Measurements from ENCODE around the gene PTGER4. TPM values are rescaled to one million over a fixed set of nuclear protein-coding genes. Genes with fewer than 3 reads are reported as not detected.
"Not testable (repeated sequence)": the region's sequence is repeated elsewhere in the genome, so short reads cannot be mapped to it uniquely, and the experiment has no call there.

Gene PTGER4
- 22.5 and 27.6 TPM in 2 replicates for total RNA-seq (2014; rRNA removed; shearing (Covaris generic))

DNA sequence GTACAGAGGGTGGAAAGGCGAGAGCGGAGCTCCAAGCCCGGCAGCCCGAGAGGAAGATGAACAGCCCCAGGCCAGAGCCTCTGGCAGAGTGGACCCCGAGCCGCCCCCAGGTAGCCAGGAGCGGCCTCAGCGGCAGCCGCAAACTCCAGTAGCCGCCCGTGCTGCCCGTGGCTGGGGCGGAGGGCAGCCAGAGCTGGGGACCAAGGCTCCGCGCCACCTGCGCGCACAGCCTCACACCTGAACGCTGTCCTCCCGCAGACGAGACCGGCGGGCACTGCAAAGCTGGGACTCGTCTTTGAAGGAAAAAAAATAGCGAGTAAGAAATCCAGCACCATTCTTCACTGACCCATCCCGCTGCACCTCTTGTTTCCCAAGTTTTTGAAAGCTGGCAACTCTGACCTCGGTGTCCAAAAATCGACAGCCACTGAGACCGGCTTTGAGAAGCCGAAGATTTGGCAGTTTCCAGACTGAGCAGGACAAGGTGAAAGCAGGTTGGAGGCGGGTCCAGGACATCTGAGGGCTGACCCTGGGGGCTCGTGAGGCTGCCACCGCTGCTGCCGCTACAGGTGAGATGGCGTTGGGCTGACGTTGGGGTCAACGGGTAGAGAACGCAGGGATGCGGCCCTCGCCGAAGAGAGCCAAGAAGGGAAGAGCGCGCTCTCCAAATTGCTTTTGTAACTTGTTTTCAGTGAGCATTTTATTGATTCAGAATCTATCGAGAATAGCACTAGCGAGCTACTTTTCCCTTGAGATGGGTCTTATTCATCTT, at the start of gene PTGER4:
Gene PTGER4 (plus strand): TSS at position 3 of the 769 bp plus-strand sequence. CDS start 1,079 bp downstream, outside the sequence.
- Histone ChIP-seq H3K9me3 (replicated peaks) (0 out of 2 replicates have a peak, but pooled peaks cover 6% of the 10 kb centered on the region), H3K4me3 (peak within 1 kb of the TSS; percentile 74), H3K27me3 (replicated peaks) (no peaks in the 10 kb centered on the region), H3K36me3 (peaks cover 41% of the 10 kb centered on the region), H3K27ac (peak within 1 kb of the TSS; percentile 95), H3K4me1 (replicated peaks) (peaks cover 63% of the 10 kb centered on the region)
- peak; percentile 18 to 44 for DNase-seq (ENCODE audit: low read depth in 1 of 2, low spot score in 2 of 2)

DNA sequence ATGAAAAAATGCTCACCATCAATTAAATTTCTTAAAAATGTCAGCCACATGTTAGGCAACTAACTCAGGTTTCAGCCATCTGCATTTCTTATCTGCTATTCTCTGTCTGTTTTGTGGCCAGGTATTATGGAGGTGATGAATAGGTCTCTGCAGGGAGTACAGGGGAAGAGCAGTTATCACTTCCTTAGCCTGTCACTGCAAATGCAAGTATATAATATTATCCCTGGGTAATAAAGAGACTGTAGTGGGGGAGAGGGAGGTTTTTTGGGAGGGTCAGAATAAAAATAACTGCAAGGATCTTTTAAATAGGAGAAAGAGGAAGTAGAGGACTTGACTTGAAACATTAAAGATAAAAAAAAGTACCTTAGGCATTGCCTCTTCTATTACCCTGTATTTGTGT, 49.6 kb upstream of the PTGER4 start:
- Histone ChIP-seq H3K36me3 (no peaks in the 10 kb centered on the region), H3K4me3 (no peak overlapping the region), H3K9me3 (replicated peaks) (no peaks in the 10 kb centered on the region), H3K4me1 (replicated peaks) (no peaks in the 10 kb centered on the region), H3K27ac (no peak overlapping the region), H3K27me3 (replicated peaks) (no peaks in the 10 kb centered on the region)
- no peak for DNase-seq (ENCODE audit: low read depth in 1 of 2, low spot score in 2 of 2)

- H3K27ac ChIP-seq = no peak overlapping the region
- no peaks in the 10 kb centered on the region for H3K27me3 ChIP-seq (replicated peaks)
- no peaks in the 10 kb centered on the region for H3K9me3 ChIP-seq (replicated peaks)
- H3K4me3 ChIP-seq = no peak overlapping the region
- no peaks in the 10 kb centered on the region for H3K4me1 ChIP-seq (replicated peaks)
- no peaks in the 10 kb centered on the region for H3K36me3 ChIP-seq
- no peak for DNase-seq (ENCODE audit: low read depth in 1 of 2, low spot score in 2 of 2)
Measured at GRCh38 chr5:40631236-40631635, 48.5 kb upstream of the PTGER4 start.

- Histone ChIP-seq H3K36me3 (no peaks in the 10 kb centered on the region), H3K9me3 (replicated peaks) (no peaks in the 10 kb centered on the region), H3K27me3 (replicated peaks) (no peaks in the 10 kb centered on the region), H3K4me3 (no peak overlapping the region), H3K4me1 (replicated peaks) (no peaks in the 10 kb centered on the region), H3K27ac (no peak overlapping the region)
- no peak for DNase-seq (ENCODE audit: low read depth in 1 of 2, low spot score in 2 of 2)
Measured at GRCh38 chr5:40634154-40634553, 45.6 kb upstream of the PTGER4 start.

- Histone ChIP-seq H3K9me3 (replicated peaks) (no peaks in the 10 kb centered on the region), H3K27ac (no peak overlapping the region), H3K27me3 (replicated peaks) (no peaks in the 10 kb centered on the region), H3K4me3 (no peak overlapping the region), H3K4me1 (replicated peaks) (no peaks in the 10 kb centered on the region), H3K36me3 (no peaks in the 10 kb centered on the region)
- DNase-seq (ENCODE audit: low read depth in 1 of 2, low spot score in 2 of 2) = no peak
Measured at GRCh38 chr5:40634593-40634992, 45.1 kb upstream of the PTGER4 start.

GRCh38 chr5:40639531-40639930, 40.2 kb upstream of the PTGER4 start:
- not testable (repeated sequence) for H3K27me3 ChIP-seq (replicated peaks); H3K27ac ChIP-seq; H3K4me3 ChIP-seq; DNase-seq (ENCODE audit: low read depth in 1 of 2, low spot score in 2 of 2); H3K36me3 ChIP-seq; H3K9me3 ChIP-seq (replicated peaks); H3K4me1 ChIP-seq (replicated peaks)

- H3K4me3 ChIP-seq = no peak overlapping the region
- no peak overlapping the region for H3K27ac ChIP-seq
- no peaks in the 10 kb centered on the region for H3K36me3 ChIP-seq
- peaks cover 13% of the 10 kb centered on the region for H3K4me1 ChIP-seq (replicated peaks)
- no peak for DNase-seq (ENCODE audit: low read depth in 1 of 2, low spot score in 2 of 2)
- H3K27me3 ChIP-seq (replicated peaks) = no peaks in the 10 kb centered on the region
- H3K9me3 ChIP-seq (replicated peaks) = no peaks in the 10 kb centered on the region
Measured at GRCh38 chr5:40646266-40646665, 33.4 kb upstream of the PTGER4 start.

- H3K27me3 ChIP-seq (replicated peaks) = no peaks in the 10 kb centered on the region
- no peaks in the 10 kb centered on the region for H3K36me3 ChIP-seq
- no peak for DNase-seq (ENCODE audit: low read depth in 1 of 2, low spot score in 2 of 2)
- H3K9me3 ChIP-seq (replicated peaks) = no peaks in the 10 kb centered on the region
- H3K4me1 ChIP-seq (replicated peaks) = peaks cover 10% of the 10 kb centered on the region
- no peak overlapping the region for H3K4me3 ChIP-seq
- H3K27ac ChIP-seq = no peak overlapping the region
Measured at GRCh38 chr5:40648150-40648549, 31.6 kb upstream of the PTGER4 start.

GRCh38 chr5:40649463-40650030, 30.2 kb upstream of the PTGER4 start:
- no peak overlapping the region for H3K4me3 ChIP-seq
- no peaks in the 10 kb centered on the region for H3K27me3 ChIP-seq (replicated peaks)
- no peak overlapping the region for H3K27ac ChIP-seq
- H3K9me3 ChIP-seq (replicated peaks) = no peaks in the 10 kb centered on the region
- H3K4me1 ChIP-seq (replicated peaks) = peaks cover 17% of the 10 kb centered on the region
- H3K36me3 ChIP-seq = no peaks in the 10 kb centered on the region
- DNase-seq (ENCODE audit: low read depth in 1 of 2, low spot score in 2 of 2) = no peak

GRCh38 chr5:40651201-40651600, 28.5 kb upstream of the PTGER4 start:
- H3K4me1 ChIP-seq (replicated peaks) = peaks cover 32% of the 10 kb centered on the region
- no peaks in the 10 kb centered on the region for H3K9me3 ChIP-seq (replicated peaks)
- no peak for DNase-seq (ENCODE audit: low read depth in 1 of 2, low spot score in 2 of 2)
- H3K27ac ChIP-seq = no peak overlapping the region
- no peaks in the 10 kb centered on the region for H3K27me3 ChIP-seq (replicated peaks)
- no peaks in the 10 kb centered on the region for H3K36me3 ChIP-seq
- H3K4me3 ChIP-seq = no peak overlapping the region

DNA sequence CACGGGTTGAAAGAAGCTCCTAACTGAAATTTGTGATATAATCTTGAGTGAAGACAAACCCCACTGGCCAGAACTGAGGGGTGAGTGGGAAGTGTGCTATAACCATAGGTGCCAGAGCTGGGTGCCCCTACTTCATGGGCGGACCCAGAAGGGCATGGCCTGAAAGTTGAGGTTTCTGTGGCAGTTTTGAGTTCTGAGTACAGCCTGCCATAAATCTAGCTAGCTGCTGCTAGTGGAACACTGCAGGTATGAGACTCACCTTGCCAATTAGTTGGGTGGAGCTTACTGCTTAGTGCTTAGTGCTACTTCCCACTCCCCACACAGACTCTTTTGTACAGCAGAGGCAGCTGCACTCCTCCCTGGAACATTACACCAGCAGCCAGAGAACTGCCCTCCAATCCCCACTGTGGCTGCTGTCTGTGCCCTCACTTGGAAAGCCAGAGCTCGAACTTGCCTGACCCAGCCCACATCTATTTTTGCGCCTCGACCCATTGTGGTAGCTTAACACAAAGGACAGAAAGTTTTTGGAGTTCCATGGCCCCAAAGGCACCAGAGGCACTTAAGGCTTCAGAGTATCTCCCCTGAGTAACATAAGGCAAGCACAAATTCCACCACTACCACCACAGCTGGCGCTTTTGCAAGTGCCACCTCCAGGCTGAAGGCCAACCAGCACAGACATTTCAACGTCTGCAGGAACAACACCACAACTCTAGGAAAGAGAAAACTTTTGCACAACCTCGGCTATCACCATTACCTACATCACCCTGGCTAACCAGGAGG, 27.1 kb upstream of the PTGER4 start:
- no peak for DNase-seq (ENCODE audit: low read depth in 1 of 2, low spot score in 2 of 2)
- peaks cover 38% of the 10 kb centered on the region for H3K4me1 ChIP-seq (replicated peaks)

DNA sequence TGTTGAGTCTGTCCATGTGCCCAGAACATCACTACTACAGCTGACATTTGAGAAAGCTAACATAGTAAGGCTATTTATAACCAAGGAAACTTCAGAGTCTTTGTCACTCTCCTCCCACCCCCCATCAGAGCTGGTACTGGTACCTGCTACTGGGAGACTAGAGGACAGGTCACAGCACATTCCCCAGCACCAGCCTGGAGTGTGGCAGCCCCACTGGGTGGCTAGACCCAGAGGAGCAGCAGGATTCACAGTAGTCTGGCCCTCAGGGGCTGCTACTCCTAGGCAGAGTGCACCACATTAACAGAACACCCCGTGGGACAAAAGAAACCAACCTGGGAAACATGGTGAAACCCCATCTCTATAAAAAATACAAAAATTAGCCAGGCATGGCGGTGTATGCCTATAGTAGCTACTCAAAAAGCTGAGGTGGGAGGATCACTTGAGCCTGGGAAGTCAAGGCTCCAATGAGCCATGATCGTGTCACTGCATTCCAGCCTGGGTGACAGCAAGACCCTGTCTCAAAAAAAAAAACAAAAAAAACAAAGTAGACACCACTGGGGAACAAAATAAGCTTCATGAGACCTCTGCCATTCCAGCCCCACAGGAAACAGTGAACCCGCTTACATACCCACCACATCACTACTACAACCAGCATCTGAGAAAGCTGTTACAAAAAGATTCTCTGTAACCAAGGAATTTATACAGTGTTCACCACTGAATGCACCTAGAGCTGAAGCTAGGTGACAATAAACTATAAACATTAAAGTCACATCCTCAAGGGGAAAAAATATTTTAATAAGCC, 26.3 kb upstream of the PTGER4 start:
- H3K9me3 ChIP-seq (replicated peaks) = no peaks in the 10 kb centered on the region
- H3K27ac ChIP-seq = 0 out of 2 replicates have a peak overlapping the region, but pooled peaks have one; percentile 10
- DNase-seq (ENCODE audit: low read depth in 1 of 2, low spot score in 2 of 2) = no peak
- peaks cover 34% of the 10 kb centered on the region for H3K4me1 ChIP-seq (replicated peaks)
- no peaks in the 10 kb centered on the region for H3K27me3 ChIP-seq (replicated peaks)
- no peak overlapping the region for H3K4me3 ChIP-seq
- H3K36me3 ChIP-seq = no peaks in the 10 kb centered on the region

More for the DNA sequence above, 27.1 kb upstream of the PTGER4 start:
- no peak overlapping the region for H3K4me3 ChIP-seq
- no peak overlapping the region for H3K27ac ChIP-seq
- no peaks in the 10 kb centered on the region for H3K27me3 ChIP-seq (replicated peaks)
- no peaks in the 10 kb centered on the region for H3K36me3 ChIP-seq
- no peaks in the 10 kb centered on the region for H3K9me3 ChIP-seq (replicated peaks)

- Histone ChIP-seq H3K4me1 (replicated peaks) (peaks cover 29% of the 10 kb centered on the region), H3K27ac (0 out of 2 replicates have a peak overlapping the region, but pooled peaks have one; percentile 10), H3K9me3 (replicated peaks) (no peaks in the 10 kb centered on the region), H3K27me3 (replicated peaks) (no peaks in the 10 kb centered on the region), H3K4me3 (no peak overlapping the region), H3K36me3 (no peaks in the 10 kb centered on the region)
- no peak for DNase-seq (ENCODE audit: low read depth in 1 of 2, low spot score in 2 of 2)
Measured at GRCh38 chr5:40654377-40654991, 25.2 kb upstream of the PTGER4 start.

All from SJSA1 (cell line).